HTR-8/SVneo (cell line): ENCODE measurements around the gene AGAP3.

Experiments
- DNase-seq: peaks from one replicate; pipeline ENCODE4 v3.0.0; 2011; ENCODE audit warnings: low spot score, mixed read lengths; ENCODE audit not compliant: insufficient read length
- FAIRE-seq: peaks from 2 replicates; lab custom pipeline; 2011; peaks lifted over from hg19 to GRCh38; lab: Jason Lieb, UNC

The AGAP3 gene

GRCh38 chr7:151086802-151087244, 548 bp downstream of the AGAP3 start:
- no peak for FAIRE-seq
- DNase-seq: no peak

DNA sequence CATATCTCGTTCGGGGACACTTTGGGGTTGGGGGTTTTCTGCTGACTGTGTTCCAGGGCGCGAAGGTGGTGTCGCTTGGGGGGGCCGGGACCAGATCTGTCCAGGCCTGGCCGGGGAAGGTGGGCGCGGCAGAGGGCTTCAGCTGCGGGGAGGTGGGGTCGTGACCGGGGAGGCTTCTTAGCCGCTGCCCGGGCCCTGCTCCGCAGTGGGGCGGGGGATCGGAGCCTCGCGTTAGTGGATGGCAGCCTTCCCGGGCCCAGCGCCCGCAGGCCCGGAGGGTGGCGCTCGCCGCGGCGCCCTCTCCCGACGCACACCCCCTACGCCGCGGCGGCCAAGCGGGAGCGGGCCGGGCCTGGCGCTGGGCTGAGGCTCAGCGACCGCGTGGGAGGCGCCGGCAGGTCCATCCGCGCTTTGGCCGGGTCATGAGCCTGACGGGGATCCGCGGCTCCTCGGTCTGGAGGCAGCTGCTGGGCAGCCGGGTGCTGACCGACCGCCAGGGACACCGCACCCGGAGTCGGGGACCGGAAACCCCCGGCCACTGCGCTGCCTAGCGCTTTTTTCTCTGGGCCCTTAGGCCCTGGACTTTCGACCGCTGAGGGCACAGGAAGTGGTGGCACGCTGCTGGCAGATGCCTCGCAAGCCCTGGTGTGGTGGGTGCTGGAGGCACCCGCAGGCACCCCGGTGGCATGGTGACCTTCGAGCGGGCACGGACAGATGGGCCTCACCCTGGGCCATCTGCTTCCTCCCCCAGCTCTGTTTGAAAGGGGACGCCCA, 1.2 kb downstream of the AGAP3 start:
- DNase-seq (no peak), FAIRE-seq (no peak)

GRCh38 chr7:151088019-151088855, 2.0 kb downstream of the AGAP3 start:
- FAIRE-seq: no peak
- no peak for DNase-seq

- no peak for FAIRE-seq
Measured at GRCh38 chr7:151088856-151089699, 2.8 kb downstream of the AGAP3 start.

GRCh38 chr7:151089893-151090730, 3.8 kb downstream of the AGAP3 start:
- no peak for FAIRE-seq

More at GRCh38 chr7:151088856-151089699, 2.8 kb downstream of the AGAP3 start:
- DNase-seq: no peak

GRCh38 chr7:151091003-151091402, 4.7 kb downstream of the AGAP3 start:
- FAIRE-seq (no peak), DNase-seq (no peak)

More at GRCh38 chr7:151089893-151090730, 3.8 kb downstream of the AGAP3 start:
- no peak for DNase-seq

GRCh38 chr7:151091431-151091830, 5.2 kb downstream of the AGAP3 start:
- no peak for DNase-seq
- FAIRE-seq: no peak

GRCh38 chr7:151091988-151092387, 5.7 kb downstream of the AGAP3 start:
- FAIRE-seq: no peak
- DNase-seq: no peak

DNA sequence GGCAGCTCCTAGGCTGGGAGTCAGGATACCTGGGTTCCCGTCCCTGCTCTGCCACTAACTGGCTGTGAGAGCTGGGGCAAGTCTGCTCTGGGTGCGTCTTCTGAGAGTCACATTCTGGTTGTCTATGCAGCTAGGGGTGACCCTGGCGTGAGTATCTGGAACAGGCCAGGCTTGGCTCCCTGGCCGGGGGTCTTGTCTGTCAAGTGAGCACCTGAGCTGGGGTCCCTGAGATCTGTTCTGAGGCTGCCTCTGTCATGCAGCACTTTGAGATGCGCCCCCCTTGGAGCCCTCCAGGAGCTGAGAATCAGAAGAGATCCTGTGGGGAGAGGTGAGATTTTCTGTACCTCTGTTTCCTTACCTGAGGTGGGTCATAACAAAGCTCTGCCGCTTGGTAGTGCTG, 7.5 kb downstream of the AGAP3 start:
- FAIRE-seq: no peak
- no peak for DNase-seq

DNA sequence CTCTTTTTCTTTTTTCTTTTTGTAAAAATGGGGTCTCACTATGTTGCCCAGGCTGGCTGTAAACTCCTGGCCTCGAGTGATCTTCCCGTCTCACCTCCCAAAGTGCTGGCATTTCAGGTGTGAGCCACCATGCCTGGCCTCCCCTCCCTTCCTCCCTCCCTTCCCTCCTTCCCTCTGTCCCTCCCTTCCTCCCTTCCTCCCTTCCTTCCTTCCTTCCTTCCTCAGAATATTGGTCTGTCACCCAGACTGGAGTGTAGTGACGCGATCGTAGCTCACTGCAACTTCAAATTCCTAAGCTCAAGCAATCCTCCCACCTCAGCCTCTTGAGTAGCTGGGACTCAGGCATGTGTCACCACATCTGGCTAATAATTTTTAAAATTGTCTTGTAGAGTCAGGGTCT, 8.4 kb downstream of the AGAP3 start:
- no peak for FAIRE-seq

DNA sequence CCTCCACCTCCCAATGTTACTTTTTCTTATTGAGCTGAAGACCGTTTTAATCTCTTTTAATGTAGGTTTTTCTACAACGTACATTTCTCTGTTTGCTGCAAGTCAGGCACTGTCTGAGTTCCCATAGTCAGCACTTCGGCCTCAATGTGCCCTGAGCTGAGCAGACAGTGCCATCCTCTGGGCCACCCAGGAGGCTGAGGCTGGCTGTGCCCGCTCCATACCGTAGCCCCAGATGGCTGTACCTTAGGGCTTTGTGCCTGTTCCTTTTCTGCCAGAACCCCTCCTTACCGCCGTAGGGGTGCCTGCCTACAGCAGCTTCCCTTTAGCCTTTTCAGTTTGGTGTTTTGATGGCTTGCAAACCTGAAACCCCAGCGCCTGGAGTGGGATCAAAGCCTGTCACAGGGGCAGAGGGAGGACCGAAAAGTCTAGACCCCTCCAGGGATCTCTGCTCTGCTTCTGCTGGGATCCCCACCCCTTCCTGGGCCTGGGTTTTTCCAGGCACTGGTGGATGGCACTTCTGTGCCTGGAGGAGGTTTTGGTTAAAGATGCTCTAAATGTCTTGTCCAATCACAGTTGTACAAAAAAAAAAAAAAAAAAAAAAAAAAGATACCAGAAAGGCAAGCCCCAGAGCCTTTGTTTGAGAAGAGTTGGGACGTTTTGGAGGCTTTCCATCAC, 9.0 kb downstream of the AGAP3 start:
- FAIRE-seq (no peak), DNase-seq (no peak)

More for the DNA sequence above, 8.4 kb downstream of the AGAP3 start:
- no peak for DNase-seq

DNA sequence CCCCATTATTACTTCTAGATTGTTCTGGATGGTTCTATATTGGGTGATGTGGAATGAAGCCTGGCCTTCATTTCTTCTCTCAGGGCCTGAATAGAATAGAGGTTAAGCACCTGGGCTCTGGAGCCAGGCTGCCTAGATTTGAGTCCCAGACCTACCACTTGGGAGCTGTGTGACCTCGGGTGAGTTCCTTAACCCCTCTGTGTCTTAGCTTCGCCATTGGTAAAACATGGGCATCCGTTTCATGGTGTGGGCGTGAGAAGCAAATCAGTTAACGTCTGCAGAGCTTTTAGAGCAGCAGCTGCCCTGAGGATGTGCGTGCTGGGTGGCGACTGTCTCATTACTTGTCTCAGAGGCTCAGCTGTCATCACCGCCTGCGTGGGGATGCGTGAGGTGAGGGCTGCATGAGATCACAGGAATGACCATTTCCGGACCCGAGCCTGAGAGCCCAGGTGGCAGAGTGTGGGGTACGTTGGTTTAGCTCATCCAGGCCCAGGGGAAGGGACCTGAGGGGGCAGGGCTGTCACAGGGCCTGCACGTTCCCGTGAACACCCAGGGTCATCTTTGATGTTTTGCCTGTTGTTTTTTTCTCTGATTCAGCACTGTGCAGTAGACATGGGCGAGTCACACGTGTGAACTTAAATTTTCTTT, 9.7 kb downstream of the AGAP3 start:
- DNase-seq: no peak
- no peak for FAIRE-seq

- FAIRE-seq (no peak), DNase-seq (no peak)
Measured at GRCh38 chr7:151099486-151100211, 13.4 kb downstream of the AGAP3 start.

DNA sequence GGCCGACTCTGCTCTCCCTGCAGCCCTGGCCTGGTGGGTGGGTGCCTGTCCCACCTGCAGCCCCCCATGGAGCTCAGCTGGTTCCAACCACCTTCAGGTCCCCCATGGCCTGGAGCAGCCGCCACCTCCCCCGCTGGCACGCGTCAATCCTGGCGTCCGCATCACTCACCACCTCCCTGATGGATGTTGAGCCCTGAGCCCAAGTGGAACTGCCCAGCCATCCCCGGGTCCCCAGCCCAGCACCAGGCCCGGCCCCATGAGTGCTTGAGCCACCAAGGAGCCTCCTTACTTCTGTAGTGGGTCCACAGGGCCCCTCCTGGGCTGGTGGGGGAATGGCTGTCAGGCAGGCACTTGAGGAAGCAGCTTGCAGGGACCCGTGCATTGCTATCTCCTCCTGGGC, 14.6 kb downstream of the AGAP3 start:
- FAIRE-seq (no peak), DNase-seq (no peak)

GRCh38 chr7:151101621-151102396, 15.5 kb downstream of the AGAP3 start:
- DNase-seq: no peak
- no peak for FAIRE-seq

GRCh38 chr7:151102991-151103390, 16.7 kb downstream of the AGAP3 start:
- no peak for FAIRE-seq
- no peak for DNase-seq

GRCh38 chr7:151103973-151104372, 17.7 kb downstream of the AGAP3 start:
- no peak for FAIRE-seq
- DNase-seq: no peak
